HepG2 (cell line): Measurements from ENCODE around the gene ANKHD1. TPM values are rescaled to one million over a fixed set of nuclear protein-coding genes. Genes with fewer than 3 reads are reported as not detected.

Experiments
- AFF4 ChIP-seq: sonication (generic); formaldehyde crosslinking; IDR thresholded peaks from 2 replicates; pipeline ENCODE4 v1.4.0; 2020; ENCODE audit warnings: missing genetic modification reagents
- CTCF ChIP-seq: sonication (generic); formaldehyde crosslinking; IDR thresholded peaks from 2 replicates; pipeline ENCODE4 v1.5.0; 2020; ENCODE audit warnings: mild to moderate bottlenecking, missing genetic modification reagents, moderate library complexity
- E2F2 ChIP-seq: sonication (generic); formaldehyde crosslinking; IDR thresholded peaks from 2 replicates; pipeline ENCODE4 v1.4.0; 2020; ENCODE audit warnings: missing genetic modification reagents, borderline replicate concordance
- HMG20A ChIP-seq: IDR thresholded peaks from 2 replicates; pipeline ENCODE4 v1.6.1; 2016; ENCODE audit warnings: borderline replicate concordance
- MBNL3 ChIP-seq: fragments of 250-450 bp; sonication (Bioruptor Pico); conservative IDR thresholded peaks from 2 replicates; pipeline ENCODE4 v1.8.0; 2022; ENCODE audit warnings: mild to moderate bottlenecking, inconsistent platforms
- MEIS2 ChIP-seq: sonication (generic); formaldehyde crosslinking; IDR thresholded peaks from 2 replicates; pipeline ENCODE4 v1.9.0; 2021; ENCODE audit warnings: mild to moderate bottlenecking, missing genetic modification reagents
- SMARCE1 ChIP-seq: fragments of 450-650 bp; IDR thresholded peaks from 2 replicates; pipeline ENCODE4 v1.6.1; 2017; ENCODE audit warnings: borderline replicate concordance
- TIGD3 ChIP-seq: sonication (generic); formaldehyde crosslinking; IDR thresholded peaks from 2 replicates; pipeline ENCODE4 v1.5.1; 2020; ENCODE audit warnings: mild to moderate bottlenecking, missing genetic modification reagents, borderline replicate concordance
- ZNF552 ChIP-seq: sonication (generic); formaldehyde crosslinking; IDR thresholded peaks from 2 replicates; pipeline ENCODE4 v1.9.0; 2022; ENCODE audit warnings: missing genetic modification reagents, mild to moderate bottlenecking, borderline replicate concordance
- ZNF646 ChIP-seq: sonication (generic); formaldehyde crosslinking; IDR thresholded peaks from 2 replicates; pipeline ENCODE4 v1.9.0; 2021; ENCODE audit warnings: mild to moderate bottlenecking, missing genetic modification reagents
- ZNF788 ChIP-seq: sonication (generic); formaldehyde crosslinking; IDR thresholded peaks from 2 replicates; pipeline ENCODE4 v1.5.0; 2020; ENCODE audit warnings: mild to moderate bottlenecking, missing genetic modification reagents, borderline replicate concordance
- polyA plus RNA-seq, 8 experiments: library from polyadenylated mRNA; depleted of rRNA in 3 of 8; stranded (reverse) in 7 of 8; unstranded in 1 of 8; fragments of >200 nt; fragmentation: Illumina TruSeq in 4 of 8; extraction: Trizol in 4 of 8; gene quantifications; 2 replicates each; pipeline versions ENCODE4 v1.2.1 to v1.2.3, GENCODE V29; 2011 to 2016; ENCODE audit warnings: low read depth in 4 of 8, missing spikeins in 1 of 8, mixed read lengths in 1 of 8; ENCODE audit not compliant: insufficient read depth in 1 of 8
- total RNA-seq, 5 experiments: library from RNA; depleted of rRNA; stranded (reverse); fragments of >200 nt; fragmentation: Illumina TruSeq; extraction: Trizol; gene quantifications; 2 replicates each; pipeline ENCODE4 v1.2.3, GENCODE V29; 2016; ENCODE audit warnings: low read depth in 1 of 5
- TF ChIP-seq, protein P1 (sequence below): sonication (generic); formaldehyde crosslinking; conservative IDR thresholded peaks from 2 replicates; pipeline ENCODE4 v1.4.0; 2020; ENCODE audit warnings: missing genetic modification reagents

The ANKHD1 gene
- total and polyA plus RNA-seq, 2 of the 13 experiments (the other 11 are each of a cell fraction or from before 2014, with no cell fraction given), result 69.9 to 82.0 TPM

- TF ChIP-seq E2F2 (CRISPR knock-in tag), result peak; percentile 60; the same call in 1 of the 2 replicates
- TF ChIP-seq CTCF (CRISPR knock-in tag), result peak; percentile 37; the same call in 1 of the 2 replicates
- peak; percentile 39; the same call in 1 of the 2 replicates for TF ChIP-seq TIGD3 (CRISPR knock-in tag)
- TF ChIP-seq, protein P1, sequence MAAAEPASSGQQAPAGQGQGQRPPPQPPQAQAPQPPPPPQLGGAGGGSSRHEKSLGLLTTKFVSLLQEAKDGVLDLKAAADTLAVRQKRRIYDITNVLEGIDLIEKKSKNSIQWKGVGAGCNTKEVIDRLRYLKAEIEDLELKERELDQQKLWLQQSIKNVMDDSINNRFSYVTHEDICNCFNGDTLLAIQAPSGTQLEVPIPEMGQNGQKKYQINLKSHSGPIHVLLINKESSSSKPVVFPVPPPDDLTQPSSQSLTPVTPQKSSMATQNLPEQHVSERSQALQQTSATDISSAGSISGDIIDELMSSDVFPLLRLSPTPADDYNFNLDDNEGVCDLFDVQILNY (CRISPR knock-in tag), result peak; percentile 88
- TF ChIP-seq MEIS2 (CRISPR knock-in tag), result peak; percentile 49; the same call in 1 of the 2 replicates
- TF ChIP-seq AFF4 (CRISPR knock-in tag), result no peak; the same call in 1 of the 2 replicates
- TF ChIP-seq SMARCE1, result no peak
- peak; percentile 54 for TF ChIP-seq ZNF788 (CRISPR knock-in tag)
- no peak for TF ChIP-seq ZNF646 (CRISPR knock-in tag)
- TF ChIP-seq HMG20A (CRISPR knock-in tag), result peak; percentile 3; the same call in 1 of the 2 replicates
- peak; percentile 86 for TF ChIP-seq ZNF552 (CRISPR knock-in tag)
- TF ChIP-seq MBNL3 (CRISPR knock-in tag), result no peak
These were observed 787 bp upstream of the ANKHD1 start (continued) for GRCh38 chr5:140400730-140401361.
